H1 (cell line): ENCODE results near the gene SOBP. TPM values are rescaled to one million over a fixed set of nuclear protein-coding genes. Genes with fewer than 3 reads are reported as not detected.

Source experiments
- CHD7 ChIP-seq: fragments of 300-600 bp; sonication (generic); IDR thresholded peaks from 2 replicates; pipeline ENCODE4 v1.7.1; 2012; ENCODE audit warnings: low read length, moderate library complexity, mild to moderate bottlenecking, inconsistent platforms; ENCODE audit not compliant: insufficient replicate concordance
- HDAC2 ChIP-seq, 2 experiments: fragments of 300-600 bp in 1 of 2; sonication (generic) in 1 of 2; IDR thresholded peaks; 2 replicates each; pipeline ENCODE4 v1.6.1; 2011 to 2012; ENCODE audit warnings: low read depth in 2 of 2, low read length in 2 of 2, mild to moderate bottlenecking in 2 of 2, moderate library complexity in 2 of 2, borderline replicate concordance in 1 of 2, inconsistent platforms in 1 of 2
- KDM4A ChIP-seq: IDR thresholded peaks from one replicate; pipeline ENCODE4 v1.7.1; 2012; ENCODE audit warnings: low read depth, mild to moderate bottlenecking, moderate library complexity, low read length, inconsistent platforms; ENCODE audit not compliant: severe bottlenecking
- SP2 ChIP-seq: IDR thresholded peaks from 2 replicates; pipeline ENCODE4 v1.6.1; 2012; ENCODE audit warnings: mild to moderate bottlenecking, low read length, inconsistent platforms
- polyA plus RNA-seq, 7 experiments: library from polyadenylated mRNA; depleted of rRNA in 3 of 7; stranded (reverse) in 5 of 7; unstranded in 2 of 7; fragments of >200 nt in 5 of 7; fragments of 200-250 nt in 2 of 7; gene quantifications; 1 replicate in 5 of 7; 2 replicates in 1 of 7; 4 replicates in 1 of 7; pipeline versions ENCODE4 v1.2.1 to v1.2.3, GENCODE V29; 2011 to 2013; ENCODE audit warnings: missing spikeins in 2 of 7, mixed read lengths in 2 of 7
- total RNA-seq: library from RNA; stranded (reverse); fragmentation: NEBNext Ultra II Directional; extraction: Animal tissue kit (Norgen Biotek cat#: 25700); gene quantifications from 2 replicates; pipeline ENCODE4 v1.2.1, GENCODE V29; 2021

The SOBP gene
- total and polyA plus RNA-seq, 2 of the 8 experiments (the other 6 are each of a cell fraction or from before 2014, with no cell fraction given) = 0.45 to 6.2 TPM

- TF ChIP-seq CHD7 (no peak), HDAC2 (IDR thresholded peaks at IDR 0.05; ENCODE audit: borderline replicate concordance in 1 of 2, low read depth in 2 of 2, low read length in 2 of 2) (no peak), SP2 (no peak), KDM4A (no peak)
These were observed 92.2 kb downstream of the SOBP start (continued) for GRCh38 chr6:107582086-107582485.
